ENCODE results near the gene ALLC. TPM values are rescaled to one million over a fixed set of nuclear protein-coding genes. Genes with fewer than 3 reads are reported as not detected.

ALLC gene
- polyA plus RNA-seq, 1 of the 3 experiments (the other 2 are of a cell fraction): not detected

GRCh38 chr2:3747826-3748225, 89.8 kb downstream of the ALLC start:
- Histone ChIP-seq H3K79me2 (ENCODE audit: insufficient read depth) (no peaks in the 10 kb centered on the region), H3K9me2 (no peaks in the 10 kb centered on the region), H3K27ac (ENCODE audit: low read depth in 2 of 2, low read length in 1 of 2) (no peak overlapping the region), H3K27me3 (ENCODE audit: insufficient read depth) (no peaks in the 10 kb centered on the region), H3K9ac (no peak overlapping the region), H4K20me1 (ENCODE audit: insufficient read depth) (no peaks in the 10 kb centered on the region), H3K4me3 (ENCODE audit: low read depth in 2 of 2, low read length in 1 of 2) (no peak overlapping the region), H3F3A (replicated peaks; ENCODE audit: insufficient read depth) (no peaks in the 10 kb centered on the region), H3K9me3 (no peaks in the 10 kb centered on the region), H2AFZ (ENCODE audit: low read depth) (no peak overlapping the region), H3K4me1 (ENCODE audit: control insufficient read depth in 1 of 2, insufficient read depth in 2 of 2, low read depth in 1 of 2, low read length in 1 of 2) (no peaks in the 10 kb centered on the region), H3K36me3 (replicated peaks in 1 of 2; ENCODE audit: control insufficient read depth in 1 of 2, insufficient read depth in 2 of 2, low read length in 1 of 2) (no peaks in the 10 kb centered on the region), H3K4me2 (no peak overlapping the region)
- no peak for DNase-seq
- CTCF ChIA-PET: interaction anchor here (11.1 kb wide), 1 partner anchor 18 kb away, joined by 70 read pairs; no protein-coding TSS in a partner anchor
- POLR2A ChIA-PET: no interaction called here
- 34% methylated on average over 9 of the region's 9 CpGs for WGBS (ENCODE audit: low lambda C conversion rate)
- no peak for TF ChIP-seq SIN3A (IDR thresholded peaks at IDR 0.05; ENCODE audit: borderline replicate concordance, low read depth, low read length)
- no peak for TF ChIP-seq USF2 (IDR thresholded peaks at IDR 0.05; ENCODE audit: borderline replicate concordance, low read depth, low read length)
- no peak for TF ChIP-seq PBX3 (IDR thresholded peaks at IDR 0.05)
- TF ChIP-seq SMC3 (IDR thresholded peaks at IDR 0.05; ENCODE audit: low read depth, low read length): no peak
- TF ChIP-seq FOXM1 (IDR thresholded peaks at IDR 0.05; ENCODE audit: low read depth): no peak
- TF ChIP-seq IRF3 (IDR thresholded peaks at IDR 0.05; ENCODE audit: low read depth, low read length): no peak
- TF ChIP-seq USF1 (IDR thresholded peaks at IDR 0.05; ENCODE audit: borderline replicate concordance, low read depth): no peak
- TF ChIP-seq NRF1 (IDR thresholded peaks at IDR 0.05; ENCODE audit: low read depth, low read length): no peak
- no peak for TF ChIP-seq RCOR1 (IDR thresholded peaks at IDR 0.05; ENCODE audit: low read length)
- no peak for TF ChIP-seq RXRA (IDR thresholded peaks at IDR 0.05; ENCODE audit: borderline replicate concordance, low read depth)
- no peak for TF ChIP-seq REST (IDR thresholded peaks at IDR 0.05; ENCODE audit: low read depth, low read length)
- TF ChIP-seq CTCF (IDR thresholded peaks at IDR 0.05): no peak
- no peak for TF ChIP-seq RFX5 (IDR thresholded peaks at IDR 0.05; ENCODE audit: low read length)
- TF ChIP-seq TEAD4 (IDR thresholded peaks at IDR 0.05; ENCODE audit: borderline replicate concordance, insufficient read depth): no peak
- TF ChIP-seq TAF1 (IDR thresholded peaks at IDR 0.05; ENCODE audit: borderline replicate concordance, low read depth, low read length): no peak
- TF ChIP-seq RAD21 (IDR thresholded peaks at IDR 0.05; ENCODE audit: low read length): no peak
